NOMO-1 treated with DMSO at 0.1 percent for 48 hours (cell line): Measurements from ENCODE around the gene RUNX3.
"Not testable (repeated sequence)": the region's sequence is repeated elsewhere in the genome, so short reads cannot be mapped to it uniquely, and the experiment has no call there.

Experiments used
- DNase-seq: peaks from one replicate; lab custom pipeline; 2025; ENCODE audit not compliant: unreplicated experiment; lab: John Stamatoyannopoulos, UW

RUNX3 gene

DNA sequence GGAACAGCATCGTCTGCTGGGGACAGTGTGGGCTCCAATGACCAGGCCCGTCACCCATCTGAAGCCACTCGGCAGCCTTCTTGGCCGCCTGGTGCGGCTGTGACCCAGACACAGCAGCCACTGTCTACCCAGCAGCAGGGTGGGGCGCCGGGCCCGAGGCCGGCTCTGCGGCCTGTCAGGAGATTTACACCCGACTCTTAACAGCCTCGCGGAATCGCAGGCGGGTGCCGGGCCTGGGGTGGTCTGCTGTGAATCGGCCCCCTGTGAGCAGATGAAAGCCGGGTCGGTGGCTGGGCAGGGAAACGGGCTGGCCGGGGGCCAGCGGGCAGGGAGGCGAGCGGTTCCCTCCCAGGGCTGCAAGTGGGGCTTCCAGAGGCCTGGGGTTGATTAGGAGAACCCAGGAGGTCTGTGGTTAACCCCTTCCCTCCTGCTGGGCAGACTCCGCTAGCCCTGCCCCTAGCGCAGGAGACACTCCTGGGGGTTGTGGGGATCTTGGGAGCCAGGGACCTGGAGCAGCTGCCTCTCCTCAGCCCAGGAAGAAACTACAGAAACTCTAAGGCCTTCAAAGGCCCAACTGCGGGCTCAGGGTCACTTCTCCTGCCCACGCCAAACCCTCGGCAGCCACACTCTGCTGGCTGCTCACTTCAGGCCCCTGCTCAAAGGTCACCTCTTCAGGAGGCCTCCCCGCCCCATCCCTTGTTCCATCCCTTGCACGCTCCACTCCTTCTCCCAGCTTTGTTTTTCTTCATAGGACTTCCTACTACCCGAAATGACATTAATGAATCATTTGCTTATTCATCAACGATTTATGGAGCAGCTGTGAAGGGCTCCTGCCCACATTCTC is 15.6 kb downstream of the RUNX3 start:
- DNase-seq: no peak

DNA sequence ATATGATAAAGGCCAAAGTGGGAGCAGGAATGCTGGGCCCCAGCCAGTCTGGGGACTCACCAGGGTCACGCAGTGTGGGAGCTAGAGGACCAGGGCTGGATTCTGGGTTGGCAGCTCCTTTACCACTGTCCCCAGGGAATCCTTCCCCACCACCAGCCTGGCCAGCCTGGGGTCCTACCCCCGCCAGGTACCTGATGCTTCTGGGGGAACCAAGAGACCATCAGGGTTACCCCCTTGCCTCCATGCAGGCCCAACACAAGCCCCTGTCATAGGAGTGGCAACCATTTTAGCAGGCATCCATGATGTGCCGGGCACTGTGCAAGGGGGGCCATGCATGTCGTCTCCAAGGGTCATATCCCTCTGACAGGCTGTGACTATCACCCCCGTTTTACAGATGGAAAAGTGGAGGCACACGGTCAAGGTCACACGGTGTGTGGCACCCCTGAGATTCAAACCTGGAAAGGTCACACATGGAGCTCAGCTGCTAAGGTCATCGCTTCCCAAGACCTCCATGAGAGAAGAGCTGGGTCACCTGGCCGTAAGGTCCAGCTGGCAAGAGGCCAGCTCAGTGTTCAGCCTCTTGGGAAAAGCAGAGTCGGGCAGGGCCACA is 16.4 kb downstream of the RUNX3 start:
- DNase-seq: no peak

DNA sequence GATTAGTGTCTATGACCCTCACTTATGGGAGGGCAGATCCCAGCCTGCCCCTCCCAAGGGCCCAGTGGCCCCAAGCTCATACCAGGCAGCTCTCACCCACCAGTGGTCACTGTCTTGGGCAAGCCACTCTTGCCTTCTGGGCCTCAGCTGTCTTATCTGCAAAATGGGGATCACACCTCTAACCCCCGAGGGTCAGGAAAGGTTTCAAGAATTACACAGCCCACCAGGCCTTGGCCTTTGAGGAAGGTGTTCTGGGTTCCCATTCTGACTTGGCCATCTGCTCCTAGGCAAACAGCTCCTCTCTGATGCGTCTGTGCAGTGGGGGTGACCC is 16.8 kb downstream of the RUNX3 start:
- no peak for DNase-seq

DNA sequence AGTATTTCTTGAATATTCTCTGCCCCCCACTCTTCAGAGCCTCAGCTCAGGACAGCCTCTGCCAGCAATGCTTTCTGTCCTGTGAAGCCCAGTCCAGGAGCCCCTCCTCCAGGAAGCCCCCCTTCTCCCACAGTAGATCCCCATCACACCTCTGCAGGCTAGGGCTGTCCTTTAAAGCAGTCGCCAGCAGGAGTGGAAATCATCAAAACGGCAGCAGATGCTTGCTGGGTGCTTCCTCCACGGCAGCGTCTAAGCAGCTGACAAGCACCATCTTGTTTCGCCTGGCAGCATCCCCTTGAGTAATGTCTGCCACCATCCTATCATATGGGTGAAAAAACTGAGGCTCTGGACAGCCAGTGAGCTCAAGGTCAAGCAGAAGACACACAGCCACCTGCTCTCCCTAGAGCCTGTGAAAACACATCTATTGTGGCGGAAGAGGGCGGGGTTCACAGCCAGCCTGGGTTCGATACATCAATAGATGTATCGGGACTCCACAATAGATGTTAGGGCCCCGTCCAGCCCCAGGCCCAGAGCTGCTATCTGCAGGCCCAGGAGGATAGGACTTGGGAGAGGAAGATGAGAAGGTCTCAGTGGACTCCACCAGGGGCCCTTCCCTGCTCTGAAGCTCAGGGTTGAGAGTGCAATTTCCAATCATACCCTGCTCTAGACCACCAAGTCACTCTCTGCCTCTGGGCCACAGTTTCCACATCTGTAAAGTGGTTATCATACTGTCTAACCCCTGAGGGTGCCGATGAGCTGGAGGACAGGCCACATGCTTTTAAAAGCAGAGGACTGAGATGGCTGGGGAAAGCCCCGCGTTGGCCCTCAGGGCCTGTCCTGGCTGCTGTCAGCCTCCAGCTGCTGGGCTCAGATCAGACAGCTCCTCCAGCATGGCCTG is 17.5 kb downstream of the RUNX3 start:
- no peak for DNase-seq

DNA sequence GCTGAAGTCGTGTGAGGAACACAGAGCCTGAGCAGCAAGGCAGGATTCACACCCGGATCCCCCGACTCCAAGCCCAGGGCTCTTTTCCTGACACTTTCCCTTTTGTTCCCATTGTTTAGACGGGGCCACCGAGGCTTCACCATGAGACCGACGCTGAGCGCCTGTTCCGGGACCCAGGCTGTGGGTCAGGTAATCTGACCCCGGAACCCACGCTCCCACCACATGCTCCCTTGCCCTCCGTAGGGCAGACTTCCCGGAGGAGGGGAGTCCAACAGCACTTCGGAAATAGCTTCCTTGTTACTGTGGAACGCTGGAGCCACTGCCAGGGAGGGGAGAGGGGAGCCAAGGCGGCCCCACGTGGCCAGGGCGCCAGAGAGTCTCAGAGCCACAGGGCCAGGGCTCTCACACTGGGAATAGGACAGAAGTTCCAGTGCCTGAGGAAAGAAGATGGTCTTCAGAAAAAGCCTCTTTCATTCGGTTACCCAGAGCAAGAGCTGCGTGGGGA is 18.4 kb downstream of the RUNX3 start:
- DNase-seq: no peak

DNA sequence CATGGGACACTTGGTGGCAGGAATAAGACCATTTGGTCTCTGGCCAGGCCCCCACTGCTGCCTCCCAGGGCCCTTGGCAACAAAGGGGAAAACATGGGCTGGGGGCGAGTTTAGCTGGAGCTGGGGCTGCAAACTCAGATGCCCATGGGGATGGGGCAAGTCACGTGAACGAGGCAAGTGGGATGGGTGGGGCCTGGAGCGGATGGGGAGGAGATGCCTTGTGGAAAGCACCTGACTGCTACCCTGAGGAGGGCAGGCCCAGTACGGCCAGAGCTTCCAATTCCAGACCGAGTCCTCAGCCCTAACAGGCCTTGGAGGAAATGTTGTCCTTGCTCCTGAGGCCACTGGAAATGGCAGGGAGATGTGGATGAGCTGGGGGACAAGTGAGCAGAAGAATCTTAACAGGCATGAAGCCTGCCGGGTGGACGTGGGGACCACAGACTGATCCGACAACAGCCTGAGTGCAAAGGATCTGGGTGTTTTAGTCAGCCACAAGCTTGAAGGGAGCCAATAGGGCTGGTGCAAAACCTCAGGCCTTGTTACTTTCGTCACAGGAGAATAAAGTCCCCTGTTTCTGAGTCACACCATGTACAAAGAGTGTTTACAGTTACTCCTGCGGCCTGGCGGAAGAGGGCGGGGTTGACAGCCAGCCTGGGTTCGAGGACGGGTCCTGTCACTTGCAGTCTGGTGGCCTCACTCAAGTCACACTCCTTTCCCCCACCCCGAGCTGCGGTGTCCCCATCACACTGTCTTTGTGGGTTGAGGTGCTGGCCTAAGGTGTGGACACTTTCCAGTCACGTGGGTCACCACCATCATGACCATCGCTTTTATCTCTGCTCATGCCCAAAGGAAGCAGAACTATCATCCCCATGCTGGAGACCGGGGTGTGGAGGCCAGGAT is 19.1 kb downstream of the RUNX3 start:
- DNase-seq: peak; percentile 2

DNA sequence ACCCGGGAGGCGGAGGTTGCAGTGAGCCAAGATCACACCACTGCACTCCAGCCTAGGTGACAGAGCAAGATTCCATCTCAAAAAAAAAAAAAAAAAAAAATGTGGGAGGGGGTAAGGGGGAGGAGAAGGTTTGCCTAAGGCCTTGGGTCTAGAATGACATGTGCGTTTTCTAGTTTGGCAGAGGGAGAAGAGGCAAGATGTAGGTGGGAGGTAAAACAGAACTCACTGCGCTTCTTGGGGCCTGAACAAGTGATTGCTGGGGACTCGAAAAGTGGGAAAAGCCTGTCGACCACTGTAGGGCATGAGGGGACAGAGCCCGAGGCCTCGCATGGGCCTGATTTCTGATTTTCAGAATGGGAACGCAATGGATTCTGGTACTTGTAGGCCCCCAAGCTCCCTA is 19.9 kb downstream of the RUNX3 start:
- no peak for DNase-seq

DNA sequence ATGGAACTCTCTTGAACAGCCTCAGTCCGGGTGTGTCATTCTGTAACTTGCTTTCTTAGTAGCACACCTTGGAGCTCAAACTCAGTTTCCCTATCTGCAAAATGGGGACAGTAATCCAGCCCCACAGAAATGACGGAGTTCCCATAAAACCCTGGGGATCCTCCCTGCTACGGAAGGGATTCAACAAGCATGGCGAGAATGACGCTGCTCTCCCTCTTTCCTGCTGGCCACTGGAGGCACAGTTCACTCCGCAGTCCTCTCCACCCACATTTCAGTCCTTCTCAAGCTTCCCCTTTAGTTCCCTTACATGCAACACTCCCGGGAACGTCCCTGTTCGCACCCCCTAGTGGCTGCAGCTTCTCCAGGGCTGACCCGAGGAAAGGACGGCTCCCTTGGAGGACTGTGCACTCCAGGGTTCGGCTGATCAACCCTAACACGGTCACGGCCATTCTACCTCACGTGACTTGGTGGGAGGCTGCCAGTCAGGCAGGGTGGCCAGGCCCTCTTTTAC is 20.6 kb downstream of the RUNX3 start:
- DNase-seq: no peak

DNA sequence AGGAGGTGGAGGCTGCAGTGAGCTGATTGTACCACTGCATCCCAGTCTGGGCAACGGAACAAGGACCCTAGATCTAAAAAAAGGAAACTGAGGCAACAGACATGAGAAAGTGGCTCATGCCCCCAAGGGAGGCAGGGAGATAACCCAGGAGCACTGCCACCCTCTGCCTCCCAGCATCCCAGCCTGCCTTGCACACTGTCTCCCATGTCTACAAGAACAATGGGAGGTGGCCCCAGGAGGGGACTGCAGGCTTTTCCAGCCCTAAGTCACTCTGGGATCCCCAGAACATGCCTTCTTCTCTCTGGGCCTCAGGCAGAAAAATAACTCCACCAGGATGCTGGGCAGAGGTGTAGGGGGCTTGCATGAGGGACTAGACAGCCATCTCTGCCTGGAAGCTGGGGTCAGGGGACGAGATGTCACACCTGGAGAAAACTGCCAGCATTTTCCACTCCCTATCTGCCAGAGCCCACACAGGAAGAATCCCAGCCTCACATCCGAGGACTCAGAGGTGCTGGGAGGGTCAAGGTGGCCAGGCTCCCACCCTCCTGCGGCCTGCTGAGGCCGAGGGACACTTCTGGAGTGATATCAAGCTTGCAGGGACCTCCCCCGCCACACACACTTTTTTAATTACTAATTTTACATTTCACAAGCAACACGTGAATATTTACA is 21.4 kb downstream of the RUNX3 start:
- no peak for DNase-seq

DNA sequence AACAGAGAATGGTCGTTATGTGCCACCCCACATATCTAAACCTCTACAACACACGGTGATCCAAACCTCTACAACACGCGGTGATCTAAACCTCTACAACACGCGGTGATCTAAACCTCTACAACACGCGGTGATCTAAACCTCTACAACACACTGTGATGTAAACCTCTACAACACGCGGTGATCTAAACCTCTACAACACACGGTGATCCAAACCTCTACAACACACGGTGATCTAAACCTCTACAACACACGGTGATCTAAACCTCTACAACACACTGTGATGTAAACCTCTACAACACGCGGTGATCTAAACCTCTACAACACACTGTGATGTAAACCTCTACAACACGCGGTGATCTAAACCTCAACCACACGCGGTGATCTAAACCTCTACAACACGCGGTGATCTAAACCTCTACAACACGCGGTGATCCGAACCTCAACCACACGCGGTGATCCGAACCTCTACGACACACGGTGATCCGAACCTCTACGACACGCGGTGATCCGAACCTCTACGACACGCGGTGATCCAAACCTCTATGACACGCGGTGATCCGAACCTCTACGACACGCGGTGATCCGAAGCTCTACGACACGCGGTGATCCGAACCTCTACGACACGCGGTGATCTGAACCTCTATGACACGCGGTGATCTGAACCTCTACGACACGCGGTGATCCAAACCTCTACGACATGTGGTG is 22.3 kb downstream of the RUNX3 start:
- not testable (repeated sequence) for DNase-seq

DNA sequence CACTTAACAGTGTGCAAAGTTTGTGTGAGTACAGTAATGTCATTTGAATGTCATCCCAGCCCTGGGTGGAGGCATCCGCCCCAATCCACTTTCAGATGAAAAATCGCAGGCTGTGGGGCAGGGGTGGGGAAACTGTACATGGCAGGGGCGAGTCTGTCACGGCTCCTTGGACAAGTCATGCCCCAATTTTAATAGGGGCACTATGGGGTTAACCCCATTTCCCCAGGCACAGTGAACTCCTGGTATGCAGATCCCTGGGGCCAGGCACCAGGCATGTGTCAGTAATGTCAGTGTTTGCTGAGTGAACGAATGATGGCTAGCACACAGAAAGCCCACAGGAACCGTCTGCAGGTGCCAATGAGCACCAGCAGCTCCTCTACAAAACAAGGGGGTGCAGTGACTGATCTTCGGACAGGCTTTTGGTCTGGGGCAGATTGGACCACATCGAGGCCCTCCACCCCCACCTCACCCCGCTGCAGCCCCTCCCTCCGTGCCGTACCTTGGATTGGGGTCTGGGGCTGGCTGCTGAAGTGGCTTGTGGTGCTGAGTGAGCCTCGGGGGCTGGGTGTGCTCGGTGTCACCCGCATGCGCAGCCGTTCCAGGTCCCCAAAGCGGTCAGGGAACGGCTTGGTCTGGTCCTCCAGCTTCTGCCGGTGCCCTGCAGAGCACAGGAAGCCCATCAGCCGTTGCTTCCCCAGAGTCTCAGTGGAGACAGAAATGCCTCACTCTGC is 23.2 kb downstream of the RUNX3 start:
- DNase-seq: no peak

DNA sequence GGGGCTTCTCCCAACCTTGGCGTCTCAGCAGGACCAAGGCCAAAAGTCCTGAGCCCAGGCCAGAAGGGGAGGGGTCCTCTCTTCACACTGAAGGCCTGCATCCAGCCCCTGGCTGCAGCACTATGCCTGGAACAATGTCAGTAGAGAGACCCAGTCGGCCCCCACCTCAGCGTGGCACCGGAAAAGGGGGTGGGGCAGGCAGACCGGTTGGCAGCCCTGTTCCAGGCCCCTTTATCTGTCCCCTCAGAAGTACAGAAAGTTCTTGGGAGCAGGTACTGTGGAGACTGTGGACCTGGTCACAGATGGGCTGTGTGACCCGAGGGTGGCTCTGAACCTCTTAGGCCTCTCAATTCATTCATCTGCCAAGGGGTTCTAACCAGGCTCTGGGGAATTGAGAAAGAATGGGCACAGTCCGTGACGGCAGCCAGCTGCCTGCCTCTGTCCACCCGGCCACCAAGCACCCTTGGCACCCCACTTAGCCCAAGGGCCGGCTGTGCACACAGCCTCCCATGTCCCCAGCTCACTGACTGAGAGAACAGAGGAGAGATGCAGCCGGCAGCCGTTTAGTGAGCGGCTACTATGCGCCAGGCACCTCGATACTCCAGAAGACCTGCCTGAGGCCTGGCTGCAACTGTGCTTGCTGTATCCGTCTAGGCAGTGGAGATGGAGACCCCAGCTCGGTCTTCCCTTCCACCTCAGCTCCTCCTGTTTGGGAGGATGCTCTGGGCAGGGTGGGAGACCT is 23.9 kb downstream of the RUNX3 start:
- no peak for DNase-seq

DNA sequence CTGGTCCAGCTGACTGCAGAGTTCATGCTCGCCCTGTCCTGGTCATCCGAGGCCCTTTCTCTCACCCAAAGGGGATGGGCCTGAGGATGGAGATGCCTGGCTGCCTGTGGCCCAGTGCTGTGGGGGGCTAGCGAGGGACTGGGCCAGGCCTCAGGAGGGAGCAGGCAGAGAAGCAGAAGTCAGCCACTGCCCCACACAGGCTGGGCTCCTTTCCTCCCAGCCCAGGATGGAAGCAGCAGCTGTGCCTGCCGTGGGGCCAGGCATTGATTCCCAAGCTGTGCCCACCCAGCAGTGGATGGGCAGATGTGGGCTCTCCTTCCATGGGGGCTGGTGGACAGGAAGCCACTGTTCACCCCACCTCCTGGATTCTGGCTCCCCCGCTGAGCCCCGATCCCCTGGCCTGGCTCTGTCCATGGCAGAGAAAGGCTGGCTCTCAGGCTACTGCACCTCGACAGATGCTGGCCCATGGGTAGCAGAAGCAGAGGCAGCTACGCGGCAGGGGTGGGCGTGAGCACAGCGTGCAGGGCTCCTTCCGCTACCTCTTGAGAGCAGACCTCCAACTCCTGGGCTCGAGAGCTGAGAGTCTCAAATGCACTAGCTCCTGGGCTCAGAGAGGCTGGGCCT is 24.6 kb downstream of the RUNX3 start:
- DNase-seq: no peak

DNA sequence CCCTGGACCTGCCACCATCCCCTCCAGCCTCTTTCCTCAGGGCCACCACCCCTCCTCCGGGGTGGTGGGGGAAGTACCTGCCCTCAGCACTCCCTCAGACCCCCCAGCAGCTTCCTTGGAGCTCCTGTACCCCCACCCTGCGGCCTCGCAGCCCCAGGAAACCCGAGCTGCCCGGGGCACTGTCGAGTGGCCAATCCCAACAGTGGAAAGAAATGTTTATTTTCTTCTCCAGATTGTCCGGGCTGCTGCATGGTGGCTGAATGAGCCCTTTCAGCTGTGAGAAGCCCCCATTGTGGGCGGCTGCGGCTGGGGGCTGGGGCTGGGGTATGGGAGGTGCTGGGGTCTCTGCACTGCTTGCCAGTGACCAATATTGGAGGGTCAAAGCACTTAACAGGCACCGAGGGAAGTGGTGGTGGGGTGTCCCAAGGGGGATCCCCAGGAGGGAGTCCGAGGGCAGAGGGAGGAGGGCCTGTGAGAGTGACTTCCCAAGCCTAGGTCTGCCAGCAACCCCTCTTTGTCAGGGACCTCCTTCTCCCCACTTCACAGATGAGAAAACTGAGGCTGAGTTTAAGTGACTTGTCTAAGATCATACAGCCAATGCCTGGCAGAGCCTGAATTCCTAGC is 25.2 kb downstream of the RUNX3 start:
- DNase-seq: no peak

DNA sequence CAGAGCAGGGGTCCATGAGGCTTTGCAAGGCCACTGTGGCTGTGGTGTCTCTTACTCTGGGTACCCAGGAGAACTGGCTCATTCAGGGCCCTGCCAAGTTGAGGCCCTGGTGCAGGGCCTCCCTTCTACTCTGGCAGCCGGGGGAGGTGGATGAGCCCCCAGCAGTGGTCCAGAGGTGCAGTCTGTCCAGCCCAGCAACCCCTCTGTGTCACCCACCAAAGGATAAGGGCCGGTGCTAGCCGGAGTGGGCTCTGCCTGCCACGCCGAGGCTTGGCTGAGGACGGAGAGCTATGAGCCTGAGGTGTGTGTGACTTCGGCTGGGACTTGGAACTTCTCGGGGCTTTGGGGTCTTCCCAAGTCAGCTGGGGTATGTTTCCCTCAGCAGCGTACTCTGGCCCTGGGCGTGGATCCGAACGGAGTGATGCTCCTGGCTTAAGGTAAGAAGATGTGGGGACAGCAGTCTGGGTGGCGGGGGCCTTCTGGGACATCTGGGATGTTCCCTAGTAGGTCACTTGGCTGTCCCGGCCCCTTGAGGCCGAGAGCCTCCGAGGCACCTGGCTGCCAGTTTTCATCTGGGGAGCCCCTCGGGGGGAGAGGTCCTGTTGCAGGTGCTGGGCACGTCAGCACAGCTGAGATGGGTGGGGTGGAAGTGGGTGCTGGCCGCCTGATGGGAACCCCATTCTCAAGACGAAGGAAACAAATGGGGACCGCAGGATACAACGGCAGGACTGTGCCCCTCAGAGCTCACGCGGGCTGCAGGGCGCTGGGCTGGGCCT is 25.9 kb downstream of the RUNX3 start:
- no peak for DNase-seq

DNA sequence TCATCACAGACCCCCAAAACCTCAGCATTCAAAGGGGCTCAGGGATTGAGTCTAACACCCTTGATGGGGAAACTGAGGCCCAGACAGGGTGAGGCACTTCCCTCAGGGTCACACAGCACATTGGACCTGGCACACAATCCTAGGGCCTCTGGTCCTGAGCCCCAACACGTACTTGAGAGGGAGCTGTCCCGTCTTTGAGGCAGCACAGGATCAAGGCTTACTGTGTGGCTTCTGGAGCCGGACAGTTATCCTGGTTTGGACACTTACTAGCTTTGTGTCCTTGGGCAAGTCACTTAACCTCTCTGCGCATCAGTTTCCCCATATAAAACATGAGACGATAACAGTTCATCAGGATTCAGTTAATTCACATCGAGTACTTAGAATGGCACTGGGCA is 26.5 kb downstream of the RUNX3 start:
- no peak for DNase-seq
